Choroid plexus epithelial cell (primary cell): Measurements from ENCODE around the gene TANGO6.

Source experiments
- DNase-seq: peaks from one replicate; pipeline ENCODE4 v3.0.0-alpha.2; 2010; ENCODE audit warnings: low read depth
- H3K4me3 ChIP-seq: 2 replicates; pipeline ENCODE4 v1.5.1; 2011; ENCODE audit warnings: low read depth, mild to moderate bottlenecking, control low read depth, low read length, moderate library complexity
- TF ChIP-seq, protein P1 (sequence below): conservative IDR thresholded peaks from 2 replicates; pipeline ENCODE4 v1.5.1; 2011; ENCODE audit warnings: low read depth, mild to moderate bottlenecking, control low read depth, inconsistent platforms, low read length, moderate library complexity

The TANGO6 gene

DNA sequence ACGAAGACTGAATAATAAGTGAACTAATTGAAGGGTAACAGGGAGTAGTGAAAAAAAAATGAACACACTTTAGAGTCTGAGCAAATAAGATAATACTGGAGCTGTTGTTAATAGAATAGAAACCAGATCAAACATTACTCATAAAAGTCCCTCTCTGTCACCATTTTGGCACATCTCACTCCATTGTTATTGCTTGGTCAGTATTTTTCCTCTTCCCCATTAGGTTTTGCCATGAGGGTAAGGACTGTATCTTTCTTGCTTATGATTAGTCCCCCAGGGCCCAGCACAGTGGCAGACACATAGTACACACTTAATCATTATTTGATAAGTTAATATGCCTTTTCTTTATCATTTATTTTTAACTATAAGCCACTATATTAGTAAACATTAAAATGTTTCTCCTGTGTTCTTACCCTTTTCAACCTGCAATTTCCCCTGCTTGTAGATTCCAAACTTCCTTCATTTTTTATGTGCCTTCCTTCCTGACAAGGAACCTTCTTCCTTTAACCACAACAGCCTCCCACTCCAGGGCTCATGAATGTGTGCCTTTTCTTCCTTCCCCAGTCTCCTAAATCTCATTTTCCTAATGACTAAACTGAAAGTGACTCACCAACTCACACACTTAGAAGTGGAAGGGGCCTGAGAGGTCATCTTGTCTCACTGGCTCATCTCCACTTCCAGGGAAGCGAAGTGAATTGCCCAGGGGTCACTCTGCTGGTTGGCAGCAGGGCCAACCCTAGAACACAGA, 173.9 kb downstream of the TANGO6 start:
- DNase-seq = peak; percentile 59
- TF ChIP-seq, protein P1, sequence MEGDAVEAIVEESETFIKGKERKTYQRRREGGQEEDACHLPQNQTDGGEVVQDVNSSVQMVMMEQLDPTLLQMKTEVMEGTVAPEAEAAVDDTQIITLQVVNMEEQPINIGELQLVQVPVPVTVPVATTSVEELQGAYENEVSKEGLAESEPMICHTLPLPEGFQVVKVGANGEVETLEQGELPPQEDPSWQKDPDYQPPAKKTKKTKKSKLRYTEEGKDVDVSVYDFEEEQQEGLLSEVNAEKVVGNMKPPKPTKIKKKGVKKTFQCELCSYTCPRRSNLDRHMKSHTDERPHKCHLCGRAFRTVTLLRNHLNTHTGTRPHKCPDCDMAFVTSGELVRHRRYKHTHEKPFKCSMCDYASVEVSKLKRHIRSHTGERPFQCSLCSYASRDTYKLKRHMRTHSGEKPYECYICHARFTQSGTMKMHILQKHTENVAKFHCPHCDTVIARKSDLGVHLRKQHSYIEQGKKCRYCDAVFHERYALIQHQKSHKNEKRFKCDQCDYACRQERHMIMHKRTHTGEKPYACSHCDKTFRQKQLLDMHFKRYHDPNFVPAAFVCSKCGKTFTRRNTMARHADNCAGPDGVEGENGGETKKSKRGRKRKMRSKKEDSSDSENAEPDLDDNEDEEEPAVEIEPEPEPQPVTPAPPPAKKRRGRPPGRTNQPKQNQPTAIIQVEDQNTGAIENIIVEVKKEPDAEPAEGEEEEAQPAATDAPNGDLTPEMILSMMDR = no peak
- H3K4me3 ChIP-seq = no peak overlapping the region

GRCh38 chr16:69019811-69020210, 176.5 kb downstream of the TANGO6 start:
- TF ChIP-seq, protein P1 = no peak
- H3K4me3 ChIP-seq = no peak overlapping the region
- no peak for DNase-seq

DNA sequence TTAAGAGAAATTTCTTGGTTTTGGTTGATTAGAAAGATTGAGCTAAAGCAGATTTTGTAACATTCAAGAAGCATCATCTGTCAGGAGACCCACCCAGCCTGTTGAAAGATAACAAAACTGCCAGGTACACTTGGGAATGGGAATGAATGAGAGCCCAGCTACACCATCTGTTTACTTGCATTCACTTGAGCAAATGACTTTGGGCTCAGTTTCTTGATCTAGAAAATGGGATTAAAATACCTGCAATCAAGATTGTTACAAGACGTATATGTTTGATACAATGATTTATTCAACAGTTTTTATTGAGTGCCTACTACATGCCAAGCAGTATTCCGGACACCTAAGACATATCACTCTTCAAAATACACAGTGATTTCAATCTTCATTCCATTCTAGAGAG, 185.8 kb downstream of the TANGO6 start:
- TF ChIP-seq, protein P1 = no peak
- DNase-seq = no peak
- H3K4me3 ChIP-seq = no peak overlapping the region

GRCh38 chr16:69031877-69032301, 188.6 kb downstream of the TANGO6 start:
- DNase-seq = no peak
- TF ChIP-seq, protein P1 = no peak
- H3K4me3 ChIP-seq = no peak overlapping the region

DNA sequence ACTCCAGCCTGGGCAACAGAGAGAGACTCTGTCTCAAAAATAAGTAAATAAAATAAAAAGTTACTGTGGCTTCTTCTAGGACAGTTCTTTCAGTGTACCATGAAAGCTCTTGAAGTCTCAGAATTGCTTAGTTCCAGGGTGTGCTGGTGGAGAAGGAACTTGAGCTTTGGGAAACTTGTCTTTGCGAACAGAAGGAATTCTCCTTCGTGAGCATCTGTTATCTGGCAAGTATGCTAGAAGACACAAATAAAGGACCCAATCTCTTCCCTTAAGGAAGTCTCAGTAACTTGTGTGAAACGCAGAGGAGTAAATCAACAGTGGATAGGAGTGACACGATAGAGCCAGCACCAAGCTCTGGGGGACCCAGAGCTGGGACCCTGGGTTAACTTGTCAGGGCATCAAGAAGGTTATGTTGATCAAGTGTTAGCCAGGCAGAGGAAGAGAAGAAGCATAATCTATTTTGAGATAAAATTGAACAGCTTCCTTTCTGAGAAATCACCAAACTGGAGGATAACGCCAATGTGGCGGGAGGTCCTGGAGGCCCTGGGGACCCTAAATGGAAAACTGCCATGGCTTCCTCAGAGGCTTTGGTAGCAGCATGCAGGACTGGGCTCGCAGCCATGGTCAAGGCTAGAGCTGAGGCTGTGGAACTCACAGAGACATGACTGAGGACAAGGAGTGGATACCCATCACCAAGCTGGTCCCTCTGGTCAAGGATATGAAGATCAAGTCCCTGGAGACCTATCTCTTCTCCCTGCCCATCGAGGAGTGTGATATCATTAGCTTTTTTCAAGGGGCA, 190.0 kb downstream of the TANGO6 start:
- H3K4me3 ChIP-seq = no peak overlapping the region
- no peak for DNase-seq
- TF ChIP-seq, protein P1 = no peak

DNA sequence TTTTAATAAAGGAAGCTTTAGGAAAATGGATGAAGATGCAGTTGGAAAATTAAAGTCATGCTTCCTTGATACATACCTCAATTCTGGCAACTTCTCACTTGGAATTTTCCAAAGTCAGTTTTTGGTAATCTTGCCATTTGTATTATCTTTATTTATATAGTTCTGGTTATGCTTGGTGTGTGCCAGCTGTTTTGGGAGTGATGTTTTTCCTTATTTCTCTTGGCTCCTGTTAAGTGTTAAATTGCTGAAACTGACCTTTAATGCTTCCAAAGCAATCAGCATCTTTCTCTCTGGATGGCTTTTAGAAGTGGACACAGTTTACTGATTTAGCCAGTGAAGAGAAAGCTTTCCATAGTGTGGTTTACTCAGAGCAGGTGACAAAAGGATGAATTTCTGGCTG, 192.0 kb downstream of the TANGO6 start:
- DNase-seq = no peak
- H3K4me3 ChIP-seq = no peak overlapping the region
- TF ChIP-seq, protein P1 = no peak
